ENCODE results near the gene SLC35B2.

GRCh38 chr6:44284867-44285266 is 27.5 kb upstream of the SLC35B2 start:
- TF ChIP-seq EZH2 (IDR thresholded peaks at IDR 0.05; ENCODE audit: insufficient read depth, poor library complexity, severe bottlenecking) = no peak
- no peak for TF ChIP-seq EZH2phosphoT487 (IDR thresholded peaks at IDR 0.05; ENCODE audit: insufficient read depth, low read depth)
